HAP-1 (cell line): ENCODE data around the gene ODF4.
"Not testable (repeated sequence)": the region's sequence is repeated elsewhere in the genome, so short reads cannot be mapped to it uniquely, and the experiment has no call there.

Experiments used
- DNase-seq, 2 experiments: peaks; one replicate each; pipeline ENCODE4 v3.0.0-alpha.2; 2016 to 2020; ENCODE audit warnings: low spot score in 2 of 2
- H3K27me3 ChIP-seq: fragments of 250-450 bp; sonication (Bioruptor Pico); 2 replicates; pipeline ENCODE4 v1.5.1; 2020; ENCODE audit warnings: low read depth, mild to moderate bottlenecking, moderate library complexity
- H3K36me3 ChIP-seq: fragments of 250-450 bp; sonication (Bioruptor Pico); replicated peaks from 2 replicates; pipeline ENCODE4 v1.5.1; 2020; ENCODE audit warnings: mild to moderate bottlenecking
- H3K4me1 ChIP-seq: fragments of 250-450 bp; sonication (Bioruptor Pico); 2 replicates; pipeline ENCODE4 v1.5.1; 2020; ENCODE audit warnings: mild to moderate bottlenecking
- H3K4me3 ChIP-seq: fragments of 250-450 bp; sonication (Bioruptor Pico); 2 replicates; pipeline ENCODE4 v1.5.1; 2020; ENCODE audit warnings: mild to moderate bottlenecking, moderate library complexity
- H3K9me3 ChIP-seq: fragments of 250-450 bp; sonication (Bioruptor Pico); 2 replicates; pipeline ENCODE4 v1.5.1; 2020; ENCODE audit warnings: mild to moderate bottlenecking, moderate library complexity
- in situ Hi-C: fragments of 300-500 bp; cut with MboI; formaldehyde crosslinking; loops from 3 replicates; pipeline ENCODE4 v1.14.3; 2020; ENCODE audit warnings: low sequenced_read_pairs, inconsistent platforms, mixed read lengths

Gene ODF4

GRCh38 chr17:8383143-8383822, 43.6 kb downstream of the ODF4 start, which contains the start of gene RPL26:
RPL26 (minus strand) TSS chr17:8383193; CDS start chr17:8382310, 883 bp downstream.
- in situ Hi-C loops: loop anchor here (10.0 kb wide), 1 partner anchor 362 kb away; the partner anchor contains the start of gene CCDC42
- peaks cover 22% of the 10 kb centered on the region for H3K4me1 ChIP-seq

DNA sequence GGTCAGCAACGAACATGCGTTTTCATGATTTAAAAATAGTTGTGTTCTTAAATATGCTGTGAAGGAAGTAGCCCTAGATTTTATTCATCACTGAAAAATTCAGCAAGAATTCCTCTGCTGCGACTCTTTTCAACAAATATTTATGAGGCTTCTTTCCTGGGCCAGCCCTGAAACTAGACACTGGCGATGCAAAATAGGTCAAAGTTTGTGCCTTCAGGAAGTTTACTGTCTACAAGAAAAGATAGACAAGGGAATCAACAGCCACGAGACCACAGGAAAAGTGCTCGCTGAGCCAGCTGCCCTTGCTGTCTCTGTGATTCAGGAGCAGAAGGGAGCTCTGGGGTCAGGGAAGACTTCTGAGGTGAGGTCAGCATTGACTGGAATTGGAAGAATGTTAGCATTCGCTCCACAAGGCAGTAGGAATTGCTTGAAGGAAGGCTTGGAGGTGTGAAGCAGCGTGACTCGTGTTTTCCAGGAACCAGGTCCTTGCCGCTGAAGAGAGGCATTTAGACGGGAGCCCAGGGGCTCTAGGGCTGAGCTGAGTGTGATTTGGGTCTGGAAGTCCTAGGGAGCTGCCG, 45.2 kb downstream of the ODF4 start:
- in situ Hi-C loops: loop anchor here (10.0 kb wide), 1 partner anchor 360 kb away; the partner anchor contains the start of gene CCDC42
- Histone ChIP-seq H3K36me3 (peaks cover 28% of the 10 kb centered on the region), H3K4me3 (no peak overlapping the region), H3K4me1 (peaks cover 22% of the 10 kb centered on the region), H3K27me3 (no peaks in the 10 kb centered on the region), H3K9me3 (no peaks in the 10 kb centered on the region)
- DNase-seq: no peak

More at GRCh38 chr17:8383143-8383822, 43.6 kb downstream of the ODF4 start, which contains the start of gene RPL26:
- Histone ChIP-seq H3K4me3 (peak within 1 kb of the TSS; percentile 85), H3K36me3 (peaks cover 44% of the 10 kb centered on the region), H3K27me3 (no peaks in the 10 kb centered on the region), H3K9me3 (no peaks in the 10 kb centered on the region)
- peak; percentile 96 to 97 for DNase-seq

GRCh38 chr17:8386841-8387240, 47.2 kb downstream of the ODF4 start:
- no peak overlapping the region for H3K4me3 ChIP-seq
- no peak for DNase-seq
- in situ Hi-C loops: loop anchor here (10.0 kb wide), 1 partner anchor 358 kb away; the partner anchor contains the start of gene CCDC42

DNA sequence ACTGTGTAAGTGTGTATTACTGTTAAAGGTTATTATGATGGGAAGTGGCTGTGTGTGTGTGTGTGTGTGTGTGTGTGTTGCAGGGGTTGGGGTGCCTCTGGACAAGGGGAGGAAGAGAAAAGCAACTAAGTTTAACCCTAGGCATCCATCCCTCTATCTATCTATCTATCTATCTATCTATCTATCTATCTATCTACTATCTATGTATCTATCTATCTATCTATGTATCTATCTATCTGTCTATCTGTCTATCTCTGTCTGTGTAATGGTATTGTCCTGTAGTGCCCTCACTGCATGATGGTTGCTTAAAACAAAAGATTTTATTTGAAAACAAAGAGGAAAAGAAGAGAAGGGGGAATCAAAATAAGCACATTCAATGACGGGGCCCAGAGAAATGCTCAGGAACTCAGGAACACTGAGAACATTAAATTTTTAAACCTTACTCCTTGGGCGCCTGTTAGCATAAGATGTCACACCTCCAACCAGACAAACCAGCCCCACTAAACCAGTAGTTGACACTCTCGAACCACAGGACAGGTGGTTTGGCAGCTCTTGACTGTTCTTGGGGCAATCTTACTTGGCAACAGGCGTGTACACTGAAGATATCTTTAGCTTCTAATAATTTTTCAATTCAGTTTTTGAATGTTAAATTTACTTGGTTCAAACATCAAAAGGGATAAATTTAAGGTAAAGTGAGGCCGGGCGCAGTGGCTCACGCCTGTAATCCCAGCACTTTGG, 48.4 kb downstream of the ODF4 start:
- no peak for DNase-seq
- H3K36me3 ChIP-seq: no peaks in the 10 kb centered on the region
- H3K4me1 ChIP-seq: peaks cover 5% of the 10 kb centered on the region; the same call in 1 of the 2 replicates
- no peaks in the 10 kb centered on the region for H3K9me3 ChIP-seq
- no peaks in the 10 kb centered on the region; the same call in 1 of the 2 replicates for H3K27me3 ChIP-seq
- H3K4me3 ChIP-seq: no peak overlapping the region
- in situ Hi-C loops: loop anchor here (10.0 kb wide), 1 partner anchor 357 kb away; the partner anchor contains the start of gene CCDC42

More at GRCh38 chr17:8386841-8387240, 47.2 kb downstream of the ODF4 start:
- Histone ChIP-seq H3K27me3 (no peaks in the 10 kb centered on the region; the same call in 1 of the 2 replicates), H3K9me3 (no peaks in the 10 kb centered on the region), H3K4me1 (peaks cover 6% of the 10 kb centered on the region), H3K36me3 (peaks cover 8% of the 10 kb centered on the region)

DNA sequence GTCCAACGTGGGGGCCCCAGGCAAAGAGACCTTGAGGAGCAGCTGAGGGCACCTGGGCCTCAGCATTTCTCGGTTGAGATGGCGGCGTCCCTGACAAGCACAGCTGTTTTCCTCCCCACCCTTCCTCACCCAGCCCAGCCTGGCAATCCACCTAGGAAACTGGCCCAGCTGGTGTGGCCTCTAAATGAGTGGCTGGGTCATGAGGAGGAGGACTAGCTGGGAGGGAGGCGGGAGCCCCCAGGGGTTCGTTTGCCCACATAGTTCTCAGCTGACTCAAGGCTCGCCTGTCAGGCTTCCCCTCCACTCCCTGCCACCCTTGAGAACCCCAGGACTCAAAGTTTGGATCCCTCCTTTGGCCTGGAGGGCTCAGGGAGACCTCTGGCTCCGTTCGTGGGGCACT, 52.1 kb downstream of the ODF4 start:
- DNase-seq: no peak
- Histone ChIP-seq H3K4me1 (no peaks in the 10 kb centered on the region), H3K9me3 (no peaks in the 10 kb centered on the region), H3K36me3 (no peaks in the 10 kb centered on the region), H3K4me3 (no peak overlapping the region), H3K27me3 (peaks cover 16% of the 10 kb centered on the region)
- in situ Hi-C loops: no loop called here

DNA sequence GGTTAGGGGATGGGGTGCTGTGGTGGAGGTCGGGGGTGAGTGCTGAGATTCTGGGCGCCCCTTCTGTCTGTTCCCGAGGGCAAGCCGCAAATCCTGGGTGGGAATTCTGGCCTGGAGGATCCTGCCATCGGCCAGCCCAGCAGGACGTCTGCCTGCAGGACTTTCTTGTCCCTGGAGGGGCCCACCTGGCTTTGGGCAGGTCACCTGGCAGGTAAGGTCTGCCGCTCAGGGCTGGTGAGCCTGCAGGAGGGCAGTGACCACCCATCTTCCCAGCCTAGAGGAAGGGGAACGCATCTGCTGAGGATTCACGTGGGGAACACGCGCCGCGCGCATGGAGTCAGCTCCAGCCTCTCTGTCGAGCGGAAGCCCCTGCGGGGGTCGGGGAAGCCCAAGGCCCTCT, 52.6 kb downstream of the ODF4 start:
- H3K4me1 ChIP-seq: no peaks in the 10 kb centered on the region
- DNase-seq: no peak
- no peak overlapping the region for H3K4me3 ChIP-seq
- H3K9me3 ChIP-seq: no peaks in the 10 kb centered on the region
- in situ Hi-C loops: no loop called here
- H3K27me3 ChIP-seq: peaks cover 17% of the 10 kb centered on the region
- H3K36me3 ChIP-seq: no peaks in the 10 kb centered on the region

- H3K4me1 ChIP-seq: no peaks in the 10 kb centered on the region
- no peaks in the 10 kb centered on the region for H3K36me3 ChIP-seq
- H3K9me3 ChIP-seq: no peaks in the 10 kb centered on the region
- peaks cover 23% of the 10 kb centered on the region for H3K27me3 ChIP-seq
- DNase-seq: no peak
- in situ Hi-C loops: no loop called here
- H3K4me3 ChIP-seq: no peak overlapping the region
Measured at GRCh38 chr17:8392674-8393469, 53.2 kb downstream of the ODF4 start.

- in situ Hi-C loops: no loop called here
- no peak for DNase-seq
- Histone ChIP-seq H3K4me1 (no peaks in the 10 kb centered on the region), H3K36me3 (no peaks in the 10 kb centered on the region), H3K4me3 (no peak overlapping the region), H3K9me3 (no peaks in the 10 kb centered on the region), H3K27me3 (peaks cover 30% of the 10 kb centered on the region)
Measured at GRCh38 chr17:8393470-8394231, 54.0 kb downstream of the ODF4 start.

GRCh38 chr17:8394497-8394896, 54.9 kb downstream of the ODF4 start:
- H3K4me1 ChIP-seq, H3K9me3 ChIP-seq, H3K4me3 ChIP-seq, in situ Hi-C loops, H3K36me3 ChIP-seq, DNase-seq: not testable (repeated sequence)
- peaks cover 35% of the 10 kb centered on the region for H3K27me3 ChIP-seq
